ENCODE results near the gene ACADVL.

The ACADVL gene

GRCh38 chr17:7233701-7234082 lies 14.0 kb downstream of the ACADVL start:
- peak overlapping the region; percentile 85 for H2BK120ac ChIP-seq (ENCODE audit: insufficient read depth, low read length, poor library complexity)
- peak overlapping the region; percentile 95 for H3K18ac ChIP-seq (ENCODE audit: low read length)

DNA sequence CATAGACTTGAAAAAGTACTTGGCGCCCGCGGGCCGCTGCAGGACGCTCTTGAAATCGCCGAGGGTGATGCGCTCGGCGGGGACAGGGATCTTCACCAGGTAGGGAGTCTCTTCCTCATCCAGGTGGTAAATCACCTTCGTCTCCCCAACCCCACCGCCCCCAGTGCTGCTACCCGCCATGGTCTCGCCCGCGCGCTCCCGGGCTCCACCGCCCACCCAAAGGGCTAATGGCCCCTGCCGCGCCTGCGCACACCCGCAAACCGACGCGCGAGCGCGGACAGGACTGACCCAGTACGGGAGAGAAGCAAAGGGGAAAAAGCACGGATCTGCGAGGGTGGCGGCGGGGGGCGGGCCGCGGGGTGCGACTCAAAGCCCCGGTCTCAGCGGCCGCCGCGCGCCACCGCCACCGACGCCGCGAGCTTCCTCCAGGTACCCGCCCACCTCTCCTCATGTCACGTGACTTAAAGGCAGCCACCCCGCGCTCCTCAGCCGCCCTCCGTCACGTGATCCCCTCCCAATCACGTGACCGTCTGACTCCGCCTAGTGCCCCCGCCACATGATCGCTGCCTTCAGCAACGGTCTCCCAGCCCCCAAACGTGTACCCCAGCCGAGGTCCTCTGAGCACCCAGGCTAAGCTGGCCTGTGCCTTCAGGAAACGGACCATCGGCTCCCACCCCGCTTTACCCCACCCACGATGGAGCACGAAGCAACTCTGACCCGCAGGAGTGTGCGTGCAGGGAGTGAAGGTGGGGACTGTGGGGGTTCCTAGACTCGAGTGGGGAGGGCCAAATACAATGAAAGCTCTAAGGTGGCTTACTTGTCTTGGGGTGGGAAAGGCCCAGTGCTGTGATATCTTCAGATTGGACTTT lies 14.6 kb downstream of the ACADVL start, which contains the start of gene DVL2:
TSS of gene DVL2 (minus strand) at position 435 of the 869 bp plus-strand sequence. CDS start at position 180, 255 bp downstream.
- H3K14ac ChIP-seq (ENCODE audit: low read length): peak within 1 kb of the TSS; percentile 67
- H2BK12ac ChIP-seq (ENCODE audit: low read length): peak within 1 kb of the TSS; percentile 10
- no peaks in the 10 kb centered on the region for H3K27me3 ChIP-seq (ENCODE audit: insufficient read depth, low read length)
- peak; percentile 81 to 94 for DNase-seq
- peak within 1 kb of the TSS; percentile 71 for H2BK5ac ChIP-seq (ENCODE audit: low read depth, low read length, poor library complexity)
- H4K12ac ChIP-seq (ENCODE audit: low read depth, low read length): peak within 1 kb of the TSS; percentile 58
- peak within 1 kb of the TSS; percentile 89 for H3K27ac ChIP-seq (ENCODE audit: low read depth, low read length)
- peak within 1 kb of the TSS; percentile 93 for H3K9ac ChIP-seq (ENCODE audit: low read length)
- peak within 1 kb of the TSS; percentile 85 for H2AK5ac ChIP-seq (ENCODE audit: low read length)
- peak within 1 kb of the TSS; percentile 75 for H4K8ac ChIP-seq (ENCODE audit: low read depth, low read length)
- H3K4me2 ChIP-seq (ENCODE audit: low read length): peak within 1 kb of the TSS; percentile 87
- no CpG with 5 or more reads among the region's 72 CpGs for WGBS (ENCODE audit: extremely low coverage, insufficient coverage, insufficient read length)
- H3K79me1 ChIP-seq (ENCODE audit: low read length): peaks cover 24% of the 10 kb centered on the region
- H2AFZ ChIP-seq (ENCODE audit: insufficient read depth, low read length, poor library complexity): peak within 1 kb of the TSS; percentile 76
- H4K91ac ChIP-seq (ENCODE audit: low read depth, low read length): peak within 1 kb of the TSS; percentile 93
- H3K9me3 ChIP-seq (ENCODE audit: insufficient read depth, low read depth, low read length): peaks cover 4% of the 10 kb centered on the region
- peaks cover 32% of the 10 kb centered on the region for H3K79me2 ChIP-seq (ENCODE audit: control insufficient read depth, insufficient read depth, low read length, poor library complexity)
- peak within 1 kb of the TSS; percentile 95 for H3K18ac ChIP-seq (ENCODE audit: low read length)
- H3K36me3 ChIP-seq (ENCODE audit: control insufficient read depth in 1 of 2, insufficient read depth in 2 of 2, low read length in 2 of 2): peaks cover 38 to 43% of the 10 kb centered on the region in 2 experiments
- peaks cover 9 to 25% of the 10 kb centered on the region in 2 experiments for H3K4me1 ChIP-seq (ENCODE audit: control insufficient read depth in 1 of 2, insufficient read depth in 2 of 2, low read length in 2 of 2)
- H3K4me3 ChIP-seq (ENCODE audit: low read depth, low read length): peak within 1 kb of the TSS; percentile 88
- peak within 1 kb of the TSS; percentile 85 for H2BK120ac ChIP-seq (ENCODE audit: insufficient read depth, low read length, poor library complexity)
- H3K23ac ChIP-seq (ENCODE audit: low read length): no peak within 1 kb of the TSS
- peak within 1 kb of the TSS; percentile 89 for H3K4ac ChIP-seq (ENCODE audit: low read depth, low read length)

More at GRCh38 chr17:7233701-7234082, 14.0 kb downstream of the ACADVL start:
- no peak for DNase-seq
- Histone ChIP-seq H3K9me3 (ENCODE audit: insufficient read depth, low read depth, low read length) (peaks cover 2% of the 10 kb centered on the region), H3K14ac (ENCODE audit: low read length) (peak overlapping the region; percentile 67), H4K12ac (ENCODE audit: low read depth, low read length) (peak overlapping the region; percentile 31), H3K36me3 (ENCODE audit: control insufficient read depth in 1 of 2, insufficient read depth in 2 of 2, low read length in 2 of 2) (peaks cover 44 to 49% of the 10 kb centered on the region in 2 experiments), H3K79me2 (ENCODE audit: control insufficient read depth, insufficient read depth, low read length, poor library complexity) (peaks cover 27% of the 10 kb centered on the region), H2AK5ac (ENCODE audit: low read length) (peak overlapping the region; percentile 80), H3K9ac (ENCODE audit: low read length) (peak overlapping the region; percentile 93), H3K27me3 (ENCODE audit: insufficient read depth, low read length) (no peaks in the 10 kb centered on the region), H3K4me3 (ENCODE audit: low read depth, low read length) (peak overlapping the region; percentile 88), H3K4me2 (ENCODE audit: low read length) (peak overlapping the region; percentile 87), H2AFZ (ENCODE audit: insufficient read depth, low read length, poor library complexity) (peak overlapping the region; percentile 76), H3K4me1 (ENCODE audit: control insufficient read depth in 1 of 2, insufficient read depth in 2 of 2, low read length in 2 of 2) (peaks cover 9 to 25% of the 10 kb centered on the region in 2 experiments), H3K27ac (ENCODE audit: low read depth, low read length) (peak overlapping the region; percentile 89), H4K8ac (ENCODE audit: low read depth, low read length) (peak overlapping the region; percentile 75), H3K23ac (ENCODE audit: low read length) (no peak overlapping the region), H2BK12ac (ENCODE audit: low read length) (no peak overlapping the region), H2BK5ac (ENCODE audit: low read depth, low read length, poor library complexity) (peak overlapping the region; percentile 62), H4K91ac (ENCODE audit: low read depth, low read length) (peak overlapping the region; percentile 93), H3K4ac (ENCODE audit: low read depth, low read length) (peak overlapping the region; percentile 89), H3K79me1 (ENCODE audit: low read length) (peaks cover 19% of the 10 kb centered on the region)
- WGBS (ENCODE audit: extremely low coverage, insufficient coverage, insufficient read length): no CpG with 5 or more reads among the region's 9 CpGs

DNA sequence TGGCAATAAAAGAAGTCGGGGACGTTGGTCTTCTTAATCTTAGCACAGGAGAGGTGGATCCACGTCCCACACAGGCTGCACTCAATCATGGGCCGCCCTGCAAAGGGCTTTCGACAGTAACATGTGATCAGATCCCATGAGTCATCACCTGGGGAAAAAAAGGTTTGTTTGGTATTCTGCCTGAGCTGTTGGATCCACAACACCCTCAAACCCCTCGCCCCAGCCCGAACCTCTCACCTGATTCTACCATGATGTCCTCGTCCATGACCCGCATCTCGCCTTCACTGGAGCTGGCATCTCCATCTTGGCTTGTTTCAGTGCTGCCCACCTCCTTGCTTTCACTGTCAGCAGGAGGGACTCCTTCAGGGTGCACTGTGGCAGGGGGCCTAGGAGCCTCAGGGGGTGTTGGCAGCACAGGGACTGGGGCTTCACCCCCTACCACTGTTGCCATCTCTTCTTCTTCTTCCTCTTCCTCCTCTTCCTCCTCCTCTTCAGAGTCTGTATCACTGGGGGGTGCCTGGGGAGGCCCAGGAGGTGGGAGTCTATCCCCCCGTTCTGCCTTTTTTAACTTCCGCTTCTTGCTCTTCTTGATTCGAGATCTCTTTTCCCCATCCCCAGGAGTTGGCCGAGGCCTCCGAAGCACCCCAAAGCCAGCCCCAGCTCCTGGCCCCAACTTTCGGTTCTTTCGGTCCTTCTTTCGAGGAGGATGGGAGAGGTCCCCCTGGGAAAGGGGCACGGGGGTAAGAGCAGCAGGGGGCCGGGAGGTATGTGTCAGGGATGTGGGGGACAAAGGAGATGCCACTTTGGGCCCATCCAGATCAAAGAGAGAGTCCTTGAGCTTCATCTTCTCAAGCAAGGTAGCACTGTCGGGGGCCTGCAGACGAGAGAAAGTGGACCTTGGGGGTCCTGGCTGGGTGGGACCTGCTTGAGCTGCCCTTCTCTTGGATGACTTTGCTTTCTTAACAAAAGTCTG lies 16.2 kb downstream of the ACADVL start:
- peak overlapping the region; percentile 61 for H3K4ac ChIP-seq (ENCODE audit: low read depth, low read length)
- no peak overlapping the region for H3K9ac ChIP-seq (ENCODE audit: low read length)
- H3K4me2 ChIP-seq (ENCODE audit: low read length): no peak overlapping the region
- peak overlapping the region; percentile 13 for H4K8ac ChIP-seq (ENCODE audit: low read depth, low read length)
- DNase-seq: no peak
- H3K79me2 ChIP-seq (ENCODE audit: control insufficient read depth, insufficient read depth, low read length, poor library complexity): peaks cover 32% of the 10 kb centered on the region
- H2BK5ac ChIP-seq (ENCODE audit: low read depth, low read length, poor library complexity): no peak overlapping the region
- no peak overlapping the region for H3K4me3 ChIP-seq (ENCODE audit: low read depth, low read length)
- no peak overlapping the region for H2BK120ac ChIP-seq (ENCODE audit: insufficient read depth, low read length, poor library complexity)
- no peak overlapping the region for H3K14ac ChIP-seq (ENCODE audit: low read length)
- no peak overlapping the region for H4K12ac ChIP-seq (ENCODE audit: low read depth, low read length)
- no peak overlapping the region for H2BK12ac ChIP-seq (ENCODE audit: low read length)
- H3K18ac ChIP-seq (ENCODE audit: low read length): no peak overlapping the region
- H3K23ac ChIP-seq (ENCODE audit: low read length): no peak overlapping the region
- peak overlapping the region; percentile 38 for H3K27ac ChIP-seq (ENCODE audit: low read depth, low read length)
- no peak overlapping the region for H2AK5ac ChIP-seq (ENCODE audit: low read length)
- peaks cover 16 to 31% of the 10 kb centered on the region in 2 experiments for H3K4me1 ChIP-seq (ENCODE audit: control insufficient read depth in 1 of 2, insufficient read depth in 2 of 2, low read length in 2 of 2)
- peaks cover 4% of the 10 kb centered on the region for H3K9me3 ChIP-seq (ENCODE audit: insufficient read depth, low read depth, low read length)
- H4K91ac ChIP-seq (ENCODE audit: low read depth, low read length): no peak overlapping the region
- peaks cover 24% of the 10 kb centered on the region for H3K79me1 ChIP-seq (ENCODE audit: low read length)
- no peak overlapping the region for H2AFZ ChIP-seq (ENCODE audit: insufficient read depth, low read length, poor library complexity)
- H3K36me3 ChIP-seq (ENCODE audit: control insufficient read depth in 1 of 2, insufficient read depth in 2 of 2, low read length in 2 of 2): peaks cover 25 to 37% of the 10 kb centered on the region in 2 experiments
- no peaks in the 10 kb centered on the region for H3K27me3 ChIP-seq (ENCODE audit: insufficient read depth, low read length)
- WGBS (ENCODE audit: extremely low coverage, insufficient coverage, insufficient read length): no CpG with 5 or more reads among the region's 22 CpGs

GRCh38 chr17:7236808-7237207 lies 17.1 kb downstream of the ACADVL start:
- peaks cover 4% of the 10 kb centered on the region for H3K9me3 ChIP-seq (ENCODE audit: insufficient read depth, low read depth, low read length)
- H3K4ac ChIP-seq (ENCODE audit: low read depth, low read length): peak overlapping the region; percentile 61
- 100% methylated on average over 1 of the region's 6 CpGs for WGBS (ENCODE audit: extremely low coverage, insufficient coverage, insufficient read length)
- H4K91ac ChIP-seq (ENCODE audit: low read depth, low read length): no peak overlapping the region
- peak overlapping the region; percentile 13 for H4K8ac ChIP-seq (ENCODE audit: low read depth, low read length)
- peaks cover 25 to 38% of the 10 kb centered on the region in 2 experiments for H3K36me3 ChIP-seq (ENCODE audit: control insufficient read depth in 1 of 2, insufficient read depth in 2 of 2, low read length in 2 of 2)
- H3K4me3 ChIP-seq (ENCODE audit: low read depth, low read length): no peak overlapping the region
- H2BK120ac ChIP-seq (ENCODE audit: insufficient read depth, low read length, poor library complexity): no peak overlapping the region
- no peak overlapping the region for H3K14ac ChIP-seq (ENCODE audit: low read length)
- H4K12ac ChIP-seq (ENCODE audit: low read depth, low read length): no peak overlapping the region
- peaks cover 25% of the 10 kb centered on the region for H3K79me1 ChIP-seq (ENCODE audit: low read length)
- peaks cover 32% of the 10 kb centered on the region for H3K79me2 ChIP-seq (ENCODE audit: control insufficient read depth, insufficient read depth, low read length, poor library complexity)
- no peak overlapping the region for H2BK12ac ChIP-seq (ENCODE audit: low read length)
- H3K4me1 ChIP-seq (ENCODE audit: control insufficient read depth in 1 of 2, insufficient read depth in 2 of 2, low read length in 2 of 2): peaks cover 18 to 34% of the 10 kb centered on the region in 2 experiments
- H3K27ac ChIP-seq (ENCODE audit: low read depth, low read length): peak overlapping the region; percentile 89
- no peak overlapping the region for H3K18ac ChIP-seq (ENCODE audit: low read length)
- H3K27me3 ChIP-seq (ENCODE audit: insufficient read depth, low read length): no peaks in the 10 kb centered on the region
- no peak overlapping the region for H2AK5ac ChIP-seq (ENCODE audit: low read length)
- no peak overlapping the region for H2AFZ ChIP-seq (ENCODE audit: insufficient read depth, low read length, poor library complexity)
- no peak overlapping the region for H3K23ac ChIP-seq (ENCODE audit: low read length)
- no peak overlapping the region for H3K9ac ChIP-seq (ENCODE audit: low read length)
- no peak overlapping the region for H2BK5ac ChIP-seq (ENCODE audit: low read depth, low read length, poor library complexity)
- DNase-seq: no peak
- H3K4me2 ChIP-seq (ENCODE audit: low read length): peak overlapping the region; percentile 71
